Measurements from ENCODE around the gene RUBCN. TPM values are rescaled to one million over a fixed set of nuclear protein-coding genes. Genes with fewer than 3 reads are reported as not detected.

RUBCN gene
- total and polyA plus RNA-seq, 8 donors = 12.3 to 33.0 (median 14.5) TPM

Other genes starting within 250 kb of the RUBCN start
- gene BDH1, start 180.9 kb downstream of the RUBCN start, total RNA-seq = 10 to 100 TPM; 15.5 to 22.0 TPM
- 10 to 100 TPM; 16.7 to 21.0 (median 19.3) TPM for gene BDH1, start 180.9 kb downstream of the RUBCN start, polyA plus RNA-seq (ENCODE audit: insufficient read length in 6 of 6)
- 10 to 100 TPM; 46.8 to 50.2 TPM for gene FYTTD1, start 13.0 kb upstream of the RUBCN start, total RNA-seq
- 100 to 1,000 TPM in 2 of 6 donors, 10 to 100 TPM in 4; 79.2 to 115 (median 97.6) TPM for gene FYTTD1, start 13.0 kb upstream of the RUBCN start, polyA plus RNA-seq (ENCODE audit: insufficient read length in 6 of 6)
- gene LRCH3, start 54.4 kb upstream of the RUBCN start, total RNA-seq = 10 to 100 TPM; 36.8 to 40.1 TPM
- 10 to 100 TPM; 51.5 to 66.3 (median 55.4) TPM for gene LRCH3, start 54.4 kb upstream of the RUBCN start, polyA plus RNA-seq (ENCODE audit: insufficient read length in 6 of 6)
- gene RPL35A, start 213.3 kb upstream of the RUBCN start, total RNA-seq = 100 to 1,000 TPM; 684 to 736 TPM
- 1,000 to 10,000 TPM; 2,074 to 2,285 (median 2,135) TPM for gene RPL35A, start 213.3 kb upstream of the RUBCN start, polyA plus RNA-seq (ENCODE audit: insufficient read length in 6 of 6)
- 10 to 100 TPM in 1 of 2 donors, 1 to 10 TPM in 1; 9.7 to 10.3 TPM for gene LMLN, start 223.3 kb upstream of the RUBCN start, total RNA-seq
- 10 to 100 TPM in 4 of 6 donors, 1 to 10 TPM in 2; 9.0 to 12.2 (median 10.0) TPM for gene LMLN, start 223.3 kb upstream of the RUBCN start, polyA plus RNA-seq (ENCODE audit: insufficient read length in 6 of 6)

All from left lung (tissue), 8 donors.